KOPT-K1 (cell line): ENCODE measurements around the gene FAHD2A.
"Not testable (repeated sequence)": the region's sequence is repeated elsewhere in the genome, so short reads cannot be mapped to it uniquely, and the experiment has no call there.

Experiments used
- H3K27ac ChIP-seq: fragments of 200-600 bp; sonication (generic); 2 replicates; pipeline ENCODE4 v1.5.1; 2016; ENCODE audit warnings: antibody characterized with exemption, mild to moderate bottlenecking, low read depth, low read length; ENCODE audit not compliant: poor library complexity, severe bottlenecking
- H3K36me3 ChIP-seq: fragments of 200-600 bp; sonication (generic); 2 replicates; pipeline ENCODE4 v1.5.1; 2017; ENCODE audit warnings: antibody characterized with exemption, mild to moderate bottlenecking, low read length, moderate library complexity; ENCODE audit not compliant: insufficient read depth
- H3K9me3 ChIP-seq: fragments of 200-600 bp; sonication (generic); 2 replicates; pipeline ENCODE4 v1.5.1; 2017; ENCODE audit warnings: antibody characterized with exemption, low read length, mild to moderate bottlenecking; ENCODE audit not compliant: insufficient read depth, poor library complexity, severe bottlenecking

Gene FAHD2A, protein sequence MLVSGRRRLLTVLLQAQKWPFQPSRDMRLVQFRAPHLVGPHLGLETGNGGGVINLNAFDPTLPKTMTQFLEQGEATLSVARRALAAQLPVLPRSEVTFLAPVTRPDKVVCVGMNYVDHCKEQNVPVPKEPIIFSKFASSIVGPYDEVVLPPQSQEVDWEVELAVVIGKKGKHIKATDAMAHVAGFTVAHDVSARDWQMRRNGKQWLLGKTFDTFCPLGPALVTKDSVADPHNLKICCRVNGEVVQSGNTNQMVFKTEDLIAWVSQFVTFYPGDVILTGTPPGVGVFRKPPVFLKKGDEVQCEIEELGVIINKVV

DNA sequence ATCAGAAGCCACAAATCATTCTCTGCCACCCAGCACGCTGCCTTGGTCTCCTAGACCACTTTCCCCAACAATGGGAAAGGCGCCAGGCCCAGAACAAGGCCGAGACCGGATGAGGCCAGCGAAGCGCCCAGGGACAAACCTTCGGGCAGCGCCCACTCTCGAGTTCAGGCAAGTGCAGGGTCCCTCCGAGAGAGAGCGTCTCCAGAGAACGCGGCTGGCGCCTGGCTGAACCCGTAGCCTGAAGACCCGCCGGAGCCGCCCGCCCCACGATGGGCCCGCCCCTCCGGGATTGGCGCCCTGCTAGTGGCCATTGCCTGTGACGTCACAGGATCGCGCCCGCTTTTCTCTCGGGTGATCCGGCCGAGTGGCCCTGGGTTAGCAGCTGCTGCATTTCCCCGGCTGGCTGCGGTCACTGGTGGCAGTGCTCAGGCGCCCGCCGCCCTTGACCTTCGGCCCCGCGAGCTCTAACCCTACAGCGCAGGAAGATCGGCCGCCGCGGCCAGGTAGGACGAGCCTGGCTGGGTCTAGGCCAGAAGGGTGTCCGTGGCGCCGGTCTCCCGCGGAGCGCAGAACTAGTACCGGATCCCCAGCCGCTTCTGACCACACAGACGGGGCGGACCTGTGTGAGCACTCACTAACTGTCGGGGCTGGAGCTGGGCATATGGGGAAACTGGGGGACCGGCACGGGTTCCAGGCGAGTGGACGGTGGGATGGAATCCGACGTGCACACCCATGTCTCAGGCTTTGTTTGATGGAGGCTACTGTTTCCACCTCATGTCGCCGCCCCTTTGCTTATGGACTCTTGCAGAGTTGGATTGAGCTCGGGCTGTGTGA is at the start of gene FAHD2A:
Gene FAHD2A, plus strand, starts transcription at position 339 of the 834 bp plus-strand sequence. CDS start 2,851 bp downstream, outside the sequence.
- Histone ChIP-seq H3K27ac (peak within 1 kb of the TSS; percentile 66), H3K36me3 (peaks cover 9% of the 10 kb centered on the region), H3K9me3 (no peaks in the 10 kb centered on the region)

DNA sequence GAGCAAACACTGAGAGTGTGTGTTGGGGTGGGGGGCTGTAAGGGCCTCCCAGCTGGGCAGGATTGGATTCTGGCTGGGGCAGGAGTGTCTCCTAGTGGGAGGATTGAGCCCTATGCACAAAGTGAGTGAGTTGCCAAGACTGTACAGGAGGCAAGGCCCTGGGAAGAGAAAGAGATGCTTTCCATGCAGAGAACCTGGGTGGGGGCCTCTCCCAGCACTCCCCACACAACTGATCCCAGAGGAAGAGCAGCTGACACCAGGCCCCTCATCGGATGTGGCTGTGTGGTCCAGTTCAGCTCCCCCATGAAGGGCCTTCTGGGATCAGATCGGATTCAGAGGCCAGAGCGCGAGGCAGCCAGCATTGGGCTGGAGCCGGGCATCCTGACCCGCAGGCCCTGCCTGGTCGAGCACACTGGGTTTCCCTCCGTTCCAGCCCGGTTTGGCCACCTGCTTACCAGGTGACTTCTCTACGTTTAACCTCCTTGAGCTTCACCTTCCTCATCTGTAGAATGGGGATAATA is 49.4 kb upstream of the FAHD2A start:
- Histone ChIP-seq H3K9me3 (no peaks in the 10 kb centered on the region), H3K27ac (no peak overlapping the region), H3K36me3 (no peaks in the 10 kb centered on the region)

DNA sequence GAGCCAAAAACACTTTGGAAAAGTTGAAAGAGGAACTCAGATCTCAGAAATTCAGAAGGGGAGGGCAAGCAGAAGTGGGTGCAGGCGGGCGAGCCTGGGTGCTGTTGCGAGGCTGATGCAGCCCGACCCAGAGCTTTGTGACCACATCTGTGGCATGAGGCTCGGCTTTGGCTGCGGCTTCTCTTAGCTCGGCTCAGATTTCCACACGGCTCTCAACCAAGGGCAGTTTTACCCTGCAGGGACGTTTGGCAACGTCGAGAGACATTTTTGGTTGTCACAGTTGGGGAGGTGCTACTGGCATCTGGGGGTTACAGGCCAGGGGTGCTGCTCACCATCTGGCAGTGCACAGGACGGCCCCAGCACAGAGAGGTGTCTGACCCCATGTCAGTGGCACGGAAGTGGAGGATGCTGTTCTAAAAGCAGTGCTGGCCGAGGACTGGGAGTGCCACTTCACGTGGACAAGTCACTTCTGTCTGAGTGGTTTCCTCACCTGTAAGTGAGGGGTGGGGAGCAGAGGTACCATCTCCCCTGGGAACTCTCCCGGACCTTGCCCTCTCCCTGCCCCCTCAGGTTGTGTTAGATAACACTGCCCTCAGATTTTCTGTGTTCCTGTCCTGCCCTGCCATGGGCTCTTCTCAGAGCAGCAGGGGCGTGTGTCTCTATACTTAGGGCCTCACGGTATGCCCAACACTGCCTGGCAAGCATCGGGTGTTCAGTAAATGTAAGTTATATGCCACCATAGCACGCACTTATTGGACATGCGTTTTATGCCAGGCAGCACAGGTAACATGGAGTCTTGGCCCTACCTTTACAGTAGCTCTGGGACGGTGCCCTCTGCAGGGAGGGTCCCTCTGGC is 48.7 kb upstream of the FAHD2A start:
- no peak overlapping the region for H3K27ac ChIP-seq
- no peaks in the 10 kb centered on the region for H3K36me3 ChIP-seq
- no peaks in the 10 kb centered on the region for H3K9me3 ChIP-seq

DNA sequence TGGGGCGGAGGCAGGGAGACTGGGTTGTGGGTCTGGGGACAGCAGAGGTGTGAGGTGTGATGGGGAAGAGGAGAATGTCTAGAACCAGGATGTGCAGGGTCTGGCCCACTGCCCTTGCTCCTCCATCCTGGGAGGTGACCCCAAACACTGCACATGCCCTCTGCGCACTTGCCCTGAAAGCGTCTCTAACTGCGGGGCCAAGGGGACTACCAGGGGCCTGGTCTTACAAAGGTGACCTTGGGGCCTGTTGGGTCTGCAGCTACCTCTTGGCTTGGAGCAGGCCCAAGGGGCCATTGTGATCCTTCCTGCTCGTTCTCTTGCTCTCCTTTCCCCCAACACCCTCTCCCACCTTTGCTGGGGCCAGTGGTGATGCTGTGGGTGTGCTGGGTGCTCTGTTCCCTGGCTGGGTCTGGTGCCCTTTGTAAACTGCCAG is 48.0 kb upstream of the FAHD2A start:
- Histone ChIP-seq H3K27ac (no peak overlapping the region), H3K36me3 (no peaks in the 10 kb centered on the region)

DNA sequence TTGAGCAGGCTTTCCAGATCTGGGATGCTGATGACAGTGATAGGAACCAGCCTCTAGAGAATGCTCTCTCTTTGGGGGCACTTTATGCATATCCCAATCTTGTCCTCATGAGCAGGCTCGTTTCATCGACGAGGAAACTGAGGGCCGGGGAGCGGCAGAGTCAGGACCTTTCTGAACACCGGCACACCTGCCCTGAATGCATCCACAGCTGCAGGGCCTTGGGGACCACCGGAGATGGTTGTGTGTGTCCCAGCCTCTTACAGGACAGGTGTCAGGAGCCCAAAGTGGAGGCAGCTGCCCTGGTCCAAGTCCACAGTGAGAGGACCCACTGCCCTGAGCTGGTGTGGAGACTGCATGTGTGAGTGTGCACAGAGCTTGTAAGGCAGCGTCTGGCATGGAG is 47.6 kb upstream of the FAHD2A start:
- H3K9me3 ChIP-seq, result no peaks in the 10 kb centered on the region
- no peaks in the 10 kb centered on the region for H3K36me3 ChIP-seq
- no peak overlapping the region for H3K27ac ChIP-seq

More for the DNA sequence above, 48.0 kb upstream of the FAHD2A start:
- H3K9me3 ChIP-seq, result no peaks in the 10 kb centered on the region

DNA sequence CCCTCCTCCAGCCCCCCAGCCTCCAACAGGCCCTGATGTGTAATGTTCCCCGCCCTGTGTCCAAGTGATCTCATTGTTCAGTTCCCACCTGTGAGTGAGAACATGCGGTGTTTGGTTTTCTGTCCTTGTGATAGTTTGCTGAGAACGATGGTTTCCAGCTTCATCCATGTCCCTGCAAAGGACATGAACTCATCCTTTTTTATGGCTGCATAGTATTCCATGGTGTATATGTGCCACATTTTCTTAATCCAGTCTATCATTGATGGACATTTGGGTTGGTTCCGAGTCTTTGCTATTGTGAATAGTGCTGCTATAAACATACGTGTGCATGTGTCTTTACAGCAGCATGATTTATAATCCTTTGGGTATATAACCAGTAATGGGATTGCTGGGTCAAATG is 47.0 kb upstream of the FAHD2A start:
- not testable (repeated sequence) for H3K9me3 ChIP-seq, H3K36me3 ChIP-seq, H3K27ac ChIP-seq

DNA sequence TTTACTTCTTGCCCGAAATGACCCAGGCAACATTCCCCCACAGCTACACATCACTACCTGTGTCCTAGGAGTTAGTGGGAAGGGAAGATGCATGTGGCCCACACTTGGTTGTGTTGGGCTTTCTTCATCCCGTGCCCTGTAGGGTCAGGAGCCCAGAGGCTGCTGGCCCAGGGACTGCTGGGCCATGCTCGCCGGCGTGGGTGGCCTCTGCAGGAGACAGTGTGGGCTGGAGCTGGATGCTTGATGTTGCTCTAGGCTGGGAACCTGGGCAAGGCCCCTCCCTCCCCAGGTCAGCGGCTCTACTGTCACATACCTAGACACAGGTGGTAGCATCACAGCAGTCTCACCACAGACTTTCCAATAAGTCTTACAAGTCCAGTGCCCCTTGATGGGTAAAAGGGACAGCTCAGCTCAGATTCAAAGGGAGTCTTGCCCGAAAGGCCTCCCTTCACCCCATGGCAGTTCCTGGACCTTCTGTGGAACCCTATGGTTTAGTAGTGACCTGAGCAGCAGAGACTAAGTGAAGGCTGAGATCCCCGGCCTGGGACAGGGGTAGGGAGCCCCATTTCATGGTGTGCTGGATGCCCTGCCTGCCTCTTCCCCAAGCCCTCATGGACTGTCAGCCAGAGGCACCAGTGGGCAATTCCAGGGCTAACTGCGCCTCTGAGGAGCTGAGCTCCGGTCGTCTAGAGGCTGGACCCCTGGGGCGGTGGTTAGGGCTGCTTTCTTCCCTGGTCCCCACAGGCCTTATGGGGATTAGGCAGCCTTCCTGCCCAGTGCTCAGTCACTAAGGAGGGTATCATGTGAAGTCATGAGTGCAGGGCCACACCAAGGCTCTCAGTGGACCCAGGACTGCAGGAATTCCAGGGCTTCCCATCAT is 45.4 kb upstream of the FAHD2A start:
- H3K9me3 ChIP-seq, result no peaks in the 10 kb centered on the region
- H3K36me3 ChIP-seq, result no peaks in the 10 kb centered on the region
- no peak overlapping the region for H3K27ac ChIP-seq

DNA sequence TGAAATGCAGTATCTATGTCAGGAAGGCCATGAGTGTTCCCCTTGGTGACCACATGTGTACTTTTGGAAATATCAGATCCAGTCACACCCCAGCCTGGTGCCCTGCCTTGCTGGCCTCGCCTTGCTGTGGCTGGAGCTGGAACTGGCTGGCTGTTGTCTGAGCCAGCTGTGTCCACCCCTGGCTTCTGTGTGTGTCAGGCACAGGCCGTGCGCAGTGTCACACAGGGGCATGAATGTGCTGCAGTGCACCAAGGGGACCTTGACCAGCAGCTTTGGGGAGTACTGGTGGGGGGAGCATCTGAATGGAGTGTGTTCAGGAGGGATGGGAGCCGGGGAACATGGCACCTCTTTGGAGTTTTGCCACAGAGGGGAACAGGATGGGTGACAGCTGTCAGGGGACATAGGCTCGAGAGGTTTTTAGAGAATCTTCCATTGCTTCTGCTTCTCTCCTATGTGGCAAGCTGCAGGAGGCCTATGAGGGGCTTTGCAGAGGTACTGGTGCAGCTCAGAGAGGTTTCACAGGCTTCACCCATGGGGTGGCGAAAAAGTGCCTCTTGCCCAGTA is 44.7 kb upstream of the FAHD2A start:
- Histone ChIP-seq H3K27ac (no peak overlapping the region), H3K9me3 (no peaks in the 10 kb centered on the region), H3K36me3 (no peaks in the 10 kb centered on the region)

DNA sequence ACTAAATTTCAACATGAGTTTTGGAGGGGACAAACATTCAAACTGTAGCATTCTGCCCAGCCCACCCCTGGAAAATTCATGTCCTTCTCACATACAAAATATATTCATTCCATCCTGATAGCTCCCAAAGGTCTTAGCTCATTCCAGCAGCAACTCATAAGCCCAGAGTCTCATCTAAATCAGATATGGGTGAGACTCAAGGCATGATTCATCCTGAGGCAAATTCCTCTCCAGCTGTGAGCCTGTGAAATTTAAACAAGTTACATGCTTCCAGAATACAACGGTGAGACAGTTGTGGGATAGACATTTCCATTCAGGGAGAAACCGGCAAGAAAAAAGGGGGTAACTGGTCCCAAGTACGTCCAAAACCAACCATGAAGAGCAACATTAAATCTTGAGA is 43.5 kb upstream of the FAHD2A start:
- no peaks in the 10 kb centered on the region for H3K9me3 ChIP-seq
- no peak overlapping the region for H3K27ac ChIP-seq
- no peaks in the 10 kb centered on the region for H3K36me3 ChIP-seq

DNA sequence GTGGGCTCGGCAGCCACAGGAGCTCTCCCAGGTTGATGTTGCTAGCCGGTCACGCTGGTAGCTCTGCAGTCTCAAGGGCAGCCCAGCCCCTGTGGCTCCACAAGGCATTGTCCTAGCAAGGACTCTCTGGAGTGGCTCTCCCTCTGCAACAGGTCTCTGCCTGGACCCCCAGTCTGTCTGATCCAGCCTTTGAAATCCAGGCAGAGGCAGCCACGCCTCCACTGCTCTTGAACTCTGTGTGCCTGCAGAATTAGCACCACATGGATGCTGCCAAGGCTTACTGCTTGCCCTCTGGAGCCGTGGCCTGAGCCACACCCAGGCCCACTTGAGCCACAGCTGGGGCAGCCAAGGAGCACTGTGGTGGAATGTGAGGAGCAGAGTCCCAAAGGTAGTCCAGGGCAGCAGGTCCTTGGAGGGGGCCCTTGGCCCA is 43.0 kb upstream of the FAHD2A start:
- no peak overlapping the region for H3K27ac ChIP-seq
- no peaks in the 10 kb centered on the region for H3K9me3 ChIP-seq

DNA sequence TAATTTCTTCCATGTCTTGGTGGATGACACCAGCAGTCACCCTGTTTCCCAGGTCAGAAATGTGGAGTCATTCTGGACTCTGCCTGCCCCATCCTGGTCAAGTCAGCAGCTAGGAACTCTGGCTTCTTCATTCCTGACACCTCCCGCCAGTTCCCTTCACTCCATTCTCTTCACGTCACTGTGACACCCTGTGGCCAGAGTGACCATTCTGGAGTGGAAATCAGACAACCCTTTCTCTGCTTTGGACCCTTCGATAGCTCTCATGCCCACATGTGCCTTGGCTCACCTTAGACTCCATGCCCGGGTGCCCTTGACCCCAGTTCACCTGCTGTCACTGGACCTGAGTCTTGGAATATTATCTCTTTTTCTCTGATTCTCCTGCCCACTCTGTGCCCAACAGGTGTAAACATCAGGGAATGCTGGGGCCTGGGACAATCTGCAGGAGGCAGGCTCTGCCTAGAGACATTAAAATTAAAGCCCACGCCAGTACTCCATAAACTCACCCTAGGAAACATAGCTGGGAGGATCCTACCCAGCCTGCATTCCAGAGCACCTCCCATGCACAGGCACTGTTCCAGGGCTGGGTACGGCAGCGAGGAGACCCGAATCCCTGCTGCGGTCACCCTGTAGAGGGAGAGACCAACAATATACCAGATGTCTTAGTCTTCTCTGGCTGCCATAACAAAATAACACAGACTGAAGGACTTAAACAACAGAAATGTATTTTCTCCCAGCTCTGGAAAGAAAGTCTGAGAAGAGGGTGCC is 41.1 kb upstream of the FAHD2A start:
- no peak overlapping the region for H3K27ac ChIP-seq
- no peaks in the 10 kb centered on the region for H3K36me3 ChIP-seq
- no peaks in the 10 kb centered on the region for H3K9me3 ChIP-seq

More for the DNA sequence above, 43.0 kb upstream of the FAHD2A start:
- no peaks in the 10 kb centered on the region for H3K36me3 ChIP-seq

DNA sequence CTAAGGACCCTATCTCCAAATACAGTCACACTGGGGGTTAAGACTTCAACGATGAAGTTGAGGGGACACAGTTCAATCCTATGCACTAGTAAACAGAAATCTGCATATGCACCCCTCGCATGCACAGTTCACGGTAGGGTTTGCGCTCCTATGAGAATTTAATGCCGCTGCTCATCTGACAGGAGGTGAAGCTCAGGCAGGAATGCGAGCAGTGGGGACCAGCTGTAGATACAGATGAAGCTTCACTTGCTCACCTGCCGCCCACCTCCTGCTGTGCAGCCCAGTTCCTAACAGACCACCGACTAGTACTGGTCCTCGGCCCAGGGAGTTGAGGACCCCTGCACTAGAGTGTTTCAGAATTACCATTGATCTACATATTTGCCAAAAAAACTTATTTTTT is 40.0 kb upstream of the FAHD2A start:
- Histone ChIP-seq H3K9me3 (no peaks in the 10 kb centered on the region), H3K36me3 (no peaks in the 10 kb centered on the region), H3K27ac (no peak overlapping the region)

DNA sequence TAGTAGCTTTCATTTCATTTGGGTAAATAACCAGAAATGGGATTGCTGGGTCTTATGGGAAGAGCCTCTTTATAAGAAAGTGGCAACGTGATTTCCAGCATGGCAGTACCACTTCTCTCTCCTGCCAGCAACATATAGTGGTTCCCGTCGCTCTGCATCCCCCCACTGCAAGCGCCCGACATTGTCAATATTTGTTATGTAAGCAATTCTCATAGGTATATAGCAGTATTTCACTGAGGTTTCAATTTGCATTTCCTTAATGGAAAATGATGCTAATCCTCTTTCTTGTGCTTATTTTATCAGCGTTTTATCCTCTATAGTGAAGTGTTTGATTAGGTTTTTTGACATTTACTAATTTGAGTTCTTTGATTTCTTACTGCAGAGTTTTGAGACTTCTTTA is 36.0 kb upstream of the FAHD2A start:
- no peak overlapping the region for H3K27ac ChIP-seq
- no peaks in the 10 kb centered on the region for H3K36me3 ChIP-seq
- peaks cover 11% of the 10 kb centered on the region for H3K9me3 ChIP-seq
